H1 (cell line): ENCODE data around the gene MYO16. TPM values are rescaled to one million over a fixed set of nuclear protein-coding genes. Genes with fewer than 3 reads are reported as not detected.

Source experiments
- ASH2L ChIP-seq: fragments of 200-600, 300-600 bp; sonication (generic); IDR thresholded peaks from one replicate; pipeline ENCODE4 v1.7.1; 2017; ENCODE audit warnings: low read length
- RBBP5 ChIP-seq: IDR thresholded peaks from 2 replicates; pipeline ENCODE4 v1.7.1; 2012; ENCODE audit warnings: low read depth, mild to moderate bottlenecking, inconsistent platforms, low read length, moderate library complexity, borderline replicate concordance
- SUZ12 ChIP-seq: fragments of 200-600 bp; sonication (generic); IDR thresholded peaks from 2 replicates; pipeline ENCODE4 v1.6.1; 2012; ENCODE audit warnings: mild to moderate bottlenecking, inconsistent platforms, low read length, moderate library complexity, mixed read lengths
- TBP ChIP-seq: IDR thresholded peaks from 2 replicates; pipeline ENCODE4 v1.6.1; 2011; ENCODE audit warnings: low read depth, low read length, improper control_type of control experiment
- USF2 ChIP-seq: IDR thresholded peaks from 2 replicates; pipeline ENCODE4 v1.6.1; 2011; ENCODE audit warnings: low read length, improper control_type of control experiment
- polyA plus RNA-seq, 7 experiments: library from polyadenylated mRNA; depleted of rRNA in 3 of 7; stranded (reverse) in 5 of 7; unstranded in 2 of 7; fragments of >200 nt in 5 of 7; fragments of 200-250 nt in 2 of 7; gene quantifications; 1 replicate in 5 of 7; 2 replicates in 1 of 7; 4 replicates in 1 of 7; pipeline versions ENCODE4 v1.2.1 to v1.2.3, GENCODE V29; 2011 to 2013; ENCODE audit warnings: missing spikeins in 2 of 7, mixed read lengths in 2 of 7
- total RNA-seq: library from RNA; stranded (reverse); fragmentation: NEBNext Ultra II Directional; extraction: Animal tissue kit (Norgen Biotek cat#: 25700); gene quantifications from 2 replicates; pipeline ENCODE4 v1.2.1, GENCODE V29; 2021

MYO16 gene
- total and polyA plus RNA-seq, 2 of the 8 experiments (the other 6 are each of a cell fraction or from before 2014, with no cell fraction given), result 0.02 to 0.22 TPM

DNA sequence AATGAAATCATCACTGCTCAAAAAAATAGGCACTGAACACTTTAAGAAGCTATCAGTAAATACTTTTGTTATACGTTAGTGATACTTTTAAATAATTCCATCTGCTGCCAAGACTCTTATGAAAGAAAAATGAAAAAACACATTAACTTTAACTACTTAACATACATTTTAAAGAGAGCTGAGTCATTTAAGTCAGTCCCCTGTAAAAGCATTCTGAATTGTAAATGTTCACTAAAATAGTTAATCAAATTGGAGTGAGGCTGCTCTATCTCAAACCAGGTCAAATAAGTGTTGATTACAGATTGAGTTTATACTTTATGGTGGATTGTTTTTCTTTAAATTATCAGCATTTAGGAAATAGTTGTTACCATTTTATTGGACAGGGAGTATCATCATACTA lies 274.2 kb downstream of the MYO16 start (continued):
- TF ChIP-seq TBP (no peak), ASH2L (no peak), RBBP5 (no peak), SUZ12 (no peak), USF2 (no peak)
